Activated CD4-positive, alpha-beta T cell treated with anti-CD3 and anti-CD28 coated beads, Interleukin-2, amount 50 U/mL, for 48 hours (primary cell): ENCODE results near the gene SOX6.

Experiments
- DNase-seq, 2 experiments: peaks; one replicate each; pipeline ENCODE4 v3.0.0-alpha.2; 2020

Gene SOX6

GRCh38 chr11:16363706-16364105, 7.4 kb upstream of the SOX6 start:
- DNase-seq = no peak

GRCh38 chr11:16361108-16361865, 4.9 kb upstream of the SOX6 start:
- no peak for DNase-seq

DNA sequence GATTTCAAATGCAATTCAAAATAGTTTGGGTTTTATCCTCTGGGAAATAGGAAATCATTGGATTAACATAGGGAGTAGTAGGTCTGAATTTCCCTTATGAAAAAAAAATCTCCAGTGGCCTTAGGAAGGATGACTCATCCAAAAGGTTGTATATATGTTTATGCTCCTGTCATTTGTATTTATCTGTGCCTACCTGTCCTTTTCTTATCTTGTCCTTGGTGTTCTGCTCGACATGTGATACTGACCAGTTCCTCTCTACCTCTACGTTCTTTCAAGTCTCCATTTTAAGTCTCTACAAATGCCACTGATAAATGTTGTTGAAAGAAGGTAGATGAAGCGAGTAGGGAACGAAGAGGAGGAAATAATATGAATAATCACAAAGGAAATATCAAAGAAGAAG, 3.0 kb upstream of the SOX6 start:
- no peak for DNase-seq

- DNase-seq = no peak
Observed at GRCh38 chr11:16358726-16359125, 2.4 kb upstream of the SOX6 start.

DNA sequence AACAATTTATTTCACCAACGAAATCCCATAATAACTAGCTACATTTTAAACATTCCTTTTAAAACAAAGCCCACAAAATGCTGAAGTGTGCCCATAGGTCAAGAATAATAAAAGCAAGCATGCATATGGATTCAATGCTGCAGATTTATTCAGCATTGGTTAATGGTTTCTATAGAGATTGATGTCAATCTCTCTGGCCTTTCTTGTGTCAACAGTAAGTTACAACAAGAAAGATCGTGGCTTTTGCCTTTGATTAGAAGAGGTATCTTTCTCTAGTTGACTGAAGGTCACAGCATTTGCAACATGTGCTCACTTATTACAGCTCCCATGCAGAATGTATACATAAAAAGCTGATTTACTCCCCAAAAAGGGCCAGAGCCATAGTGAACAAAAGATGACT, 1.4 kb upstream of the SOX6 start:
- DNase-seq = no peak

DNA sequence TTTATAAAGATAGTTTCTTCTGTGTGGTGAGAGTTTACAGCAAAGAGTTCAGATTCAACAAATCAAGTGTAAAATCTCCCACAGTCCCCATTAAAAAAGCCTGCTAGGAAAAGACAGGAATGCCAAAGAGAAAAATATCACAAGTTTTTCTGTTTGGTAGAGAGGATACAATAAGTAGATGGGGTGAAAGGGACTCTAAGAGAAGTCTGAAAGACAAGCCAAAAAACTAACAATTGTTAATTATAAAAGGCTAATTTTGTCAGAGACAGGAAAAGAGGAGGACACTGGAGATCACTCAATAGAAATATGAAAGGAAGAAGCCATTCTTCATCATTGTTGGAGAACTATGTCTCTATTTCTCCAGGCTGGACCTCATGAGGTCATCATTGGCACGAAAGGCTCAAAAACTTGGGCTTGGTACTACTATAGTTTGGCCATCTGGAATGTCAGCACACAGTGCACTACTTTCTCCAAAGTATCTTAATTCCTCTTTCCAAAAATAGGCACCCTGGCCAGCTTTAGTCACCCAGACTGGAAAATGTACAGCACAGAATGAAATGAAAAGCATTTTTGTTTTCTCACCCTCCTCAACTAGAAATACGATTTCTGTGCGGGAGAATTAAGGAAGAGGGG, 531 bp upstream of the SOX6 start:
- no peak for DNase-seq

GRCh38 chr11:16352707-16353106, 3.6 kb downstream of the SOX6 start:
- DNase-seq = no peak

DNA sequence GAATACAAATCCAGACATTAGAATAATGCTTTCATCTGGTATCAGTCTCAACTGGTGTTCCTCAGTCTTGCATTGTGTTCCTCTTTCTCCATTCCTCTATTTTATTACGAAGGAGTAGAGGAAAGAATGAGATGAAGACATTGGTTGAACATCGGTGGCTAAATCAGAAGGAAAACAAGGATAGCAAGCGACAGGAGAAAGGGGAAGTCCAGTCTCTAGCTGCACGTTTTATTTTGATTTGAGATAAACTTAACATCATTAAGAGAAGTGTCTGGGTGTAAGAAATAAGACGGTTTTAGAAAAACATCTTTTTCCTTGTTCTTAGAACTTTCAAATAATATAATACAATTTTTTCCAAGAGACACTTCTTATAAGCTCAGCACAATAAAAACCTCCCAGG, 6.2 kb downstream of the SOX6 start:
- DNase-seq = no peak

DNA sequence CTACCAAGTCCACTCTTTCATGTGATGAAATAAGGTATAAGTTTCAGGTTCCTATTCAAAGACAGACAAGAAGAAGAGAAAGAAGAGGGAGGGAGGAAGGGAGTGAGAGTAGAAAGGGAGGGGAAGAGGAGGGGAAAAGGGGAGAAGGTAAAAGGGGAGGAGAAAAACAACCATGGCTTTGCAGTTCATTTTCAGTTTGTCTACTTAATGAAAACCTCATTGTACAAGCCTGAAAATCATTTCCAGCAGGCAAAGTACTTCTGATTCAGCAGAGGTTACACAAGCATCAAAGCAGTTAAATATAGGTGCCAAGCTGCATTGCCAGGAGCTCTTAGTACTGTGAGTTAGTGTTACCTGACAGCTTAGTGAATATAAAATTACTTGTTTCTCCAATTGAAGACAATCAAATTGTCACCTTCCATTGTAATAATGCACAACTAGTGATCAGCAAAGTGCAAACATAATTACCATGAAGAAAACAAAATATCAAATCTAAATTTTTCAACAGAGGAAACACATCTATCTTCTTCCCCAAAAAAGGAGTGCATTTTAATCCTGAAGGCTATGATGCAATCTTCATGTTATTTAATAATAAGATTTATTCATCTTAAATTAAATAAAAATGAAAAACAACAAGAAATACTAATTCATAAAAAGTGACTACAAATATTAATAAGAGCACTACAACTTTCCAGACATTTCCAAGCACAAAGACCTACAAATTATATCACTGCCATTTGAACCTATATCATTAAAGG, 8.2 kb downstream of the SOX6 start:
- no peak for DNase-seq

DNA sequence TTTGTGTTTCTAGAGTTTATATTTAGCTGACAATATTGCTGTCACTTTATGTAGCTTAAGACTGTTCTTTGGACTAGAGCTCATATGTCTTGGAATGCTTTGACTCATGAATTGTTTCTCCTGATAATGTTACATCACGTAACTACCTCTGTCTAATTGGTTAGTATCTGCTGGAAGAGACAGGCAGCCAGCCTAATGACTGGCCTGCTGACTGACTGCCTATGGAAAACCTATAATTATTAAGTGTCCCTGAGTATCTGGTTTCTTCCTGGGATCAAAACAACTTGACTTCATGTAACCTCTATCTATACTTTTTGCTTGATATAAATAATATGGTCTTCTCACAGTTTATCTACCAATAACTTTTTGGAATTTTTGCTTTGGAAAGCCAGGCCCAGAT, 9.4 kb downstream of the SOX6 start:
- DNase-seq = no peak

DNA sequence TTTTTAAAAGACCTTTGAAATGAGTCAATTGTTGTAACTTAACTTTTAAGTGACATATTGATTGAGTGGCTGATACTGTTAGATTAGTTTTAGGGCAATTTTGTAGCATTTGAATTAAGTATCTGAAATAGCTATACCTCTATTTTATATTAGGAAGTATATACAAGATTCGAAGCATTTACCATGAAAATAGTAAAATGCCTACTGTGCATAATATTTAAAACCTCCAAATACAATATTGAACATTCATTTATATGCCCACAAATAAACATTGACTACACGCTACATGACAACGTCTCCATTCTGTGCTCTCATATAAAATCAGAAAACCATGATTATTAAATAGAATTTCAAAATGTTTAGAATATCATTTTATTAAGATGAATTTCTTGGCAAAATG, 14.5 kb downstream of the SOX6 start:
- no peak for DNase-seq

DNA sequence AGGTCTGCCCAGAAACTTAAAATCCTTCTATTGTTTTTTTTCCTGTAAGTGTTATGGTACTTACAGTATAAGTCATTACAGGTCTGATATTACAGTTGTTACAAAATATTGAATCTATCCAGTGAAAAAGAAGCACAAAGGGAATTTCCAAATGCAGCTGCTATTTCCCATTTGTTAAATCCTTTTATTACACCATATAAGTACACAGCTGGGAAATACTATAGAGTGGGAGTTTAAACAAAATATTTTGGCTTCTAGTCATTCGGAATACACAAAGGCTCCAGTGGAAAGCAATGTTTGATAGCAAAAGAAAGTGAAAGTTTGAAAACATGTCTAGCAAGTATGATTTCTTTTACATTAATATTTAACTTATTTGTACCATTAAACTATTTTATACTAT, 18.0 kb downstream of the SOX6 start:
- DNase-seq = no peak

- no peak for DNase-seq
Observed at GRCh38 chr11:16337421-16338213, 18.7 kb downstream of the SOX6 start.

DNA sequence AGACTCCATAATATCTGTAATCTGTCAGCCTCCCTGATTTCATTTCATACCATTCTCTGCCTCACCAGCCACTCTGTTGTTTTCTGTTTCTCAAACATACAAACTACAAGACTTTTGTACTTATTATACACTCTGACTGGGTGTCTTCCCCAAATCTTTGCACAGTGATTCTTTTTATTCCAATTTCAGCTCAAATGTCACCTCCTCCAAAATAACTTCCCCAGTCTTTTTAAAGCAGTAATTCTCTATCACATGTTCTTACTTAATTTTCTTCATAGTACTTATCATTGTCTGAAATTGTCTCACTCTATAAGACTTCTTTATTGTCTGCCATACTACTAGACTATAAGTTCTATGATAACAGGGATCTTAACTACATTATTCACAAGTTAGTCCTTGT, 19.6 kb downstream of the SOX6 start:
- no peak for DNase-seq

DNA sequence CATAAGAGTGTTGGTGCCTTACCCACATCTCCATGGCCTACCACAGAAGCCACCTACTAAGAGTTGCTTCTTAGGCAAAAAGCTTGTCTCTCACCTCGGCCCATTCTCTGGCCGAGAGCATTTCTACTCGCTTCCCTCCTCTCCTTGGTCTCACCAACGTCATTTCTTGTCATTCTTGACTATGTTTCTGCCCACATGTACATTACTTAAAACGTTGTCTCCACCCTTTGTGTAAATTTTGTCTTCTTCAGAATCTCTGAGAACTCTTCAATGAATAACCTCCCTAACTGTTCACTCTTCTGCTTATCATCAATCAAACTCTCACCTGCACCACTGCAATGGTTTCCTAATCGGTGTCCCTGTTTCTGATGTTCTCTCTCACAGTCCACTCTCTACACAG, 20.1 kb downstream of the SOX6 start:
- DNase-seq = no peak

DNA sequence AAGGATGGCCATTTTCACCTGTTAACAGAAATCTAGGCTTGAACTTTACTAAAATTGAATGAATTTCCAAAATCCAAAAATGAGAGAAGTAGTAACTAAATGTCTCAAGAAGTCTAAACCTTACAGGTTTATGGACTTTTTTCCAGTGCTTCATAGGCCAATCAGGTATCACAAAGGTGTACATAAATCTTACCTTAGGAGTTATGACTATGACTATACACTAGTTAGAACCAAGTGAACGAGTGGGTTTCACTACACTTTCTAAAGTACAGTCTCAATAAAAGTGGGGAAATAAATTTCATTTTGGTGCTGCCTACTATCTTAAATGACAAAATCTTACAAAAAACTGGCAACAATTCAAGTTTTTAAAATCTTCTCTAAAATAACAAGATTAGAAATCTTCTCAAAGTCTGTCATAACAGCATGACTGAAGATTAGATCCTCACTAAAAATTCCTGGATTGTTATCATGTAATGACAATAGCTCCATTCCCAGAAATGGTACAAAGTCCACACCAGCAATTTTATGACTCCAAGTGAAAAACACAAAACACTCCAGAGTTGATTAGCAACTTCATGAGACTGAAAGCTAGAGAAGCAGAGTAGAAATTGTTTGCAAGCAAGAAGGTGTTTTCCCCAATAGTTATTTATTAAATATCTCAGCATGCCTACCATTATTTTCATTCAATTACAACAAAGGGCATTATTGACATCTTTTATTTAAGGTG, 20.9 kb downstream of the SOX6 start:
- DNase-seq = no peak

DNA sequence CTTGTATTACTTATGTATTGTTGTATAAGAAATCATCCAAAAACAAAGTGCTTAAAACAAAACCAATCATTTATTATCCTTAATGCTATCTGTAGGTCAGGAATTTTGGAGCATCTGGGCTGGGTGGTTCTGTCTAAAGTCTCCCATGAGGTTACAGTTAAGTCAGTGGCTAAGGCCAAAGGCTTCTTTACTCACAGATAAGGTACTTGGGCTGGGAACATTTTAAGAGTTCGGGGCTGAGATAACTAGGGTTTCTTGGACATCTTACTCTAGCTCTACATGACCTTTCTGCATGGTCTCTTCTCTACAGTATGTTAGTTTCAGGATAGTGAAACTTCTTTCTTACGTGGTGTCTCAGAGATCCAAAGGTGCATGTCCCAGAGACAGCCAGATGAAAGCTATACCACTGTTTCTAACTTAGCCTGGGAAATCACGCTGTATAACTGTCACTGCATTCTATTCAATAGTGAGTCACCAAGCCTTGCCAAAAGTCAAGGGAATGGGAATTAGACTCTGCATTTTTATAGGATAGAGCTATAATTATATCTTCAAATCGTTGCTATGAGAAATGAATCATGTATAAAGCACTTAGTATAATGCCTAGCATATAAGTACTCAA, 29.6 kb downstream of the SOX6 start:
- DNase-seq = no peak

- DNase-seq = no peak
Observed at GRCh38 chr11:16322190-16322589, 34.2 kb downstream of the SOX6 start.

GRCh38 chr11:16321148-16321547, 35.2 kb downstream of the SOX6 start:
- no peak for DNase-seq

DNA sequence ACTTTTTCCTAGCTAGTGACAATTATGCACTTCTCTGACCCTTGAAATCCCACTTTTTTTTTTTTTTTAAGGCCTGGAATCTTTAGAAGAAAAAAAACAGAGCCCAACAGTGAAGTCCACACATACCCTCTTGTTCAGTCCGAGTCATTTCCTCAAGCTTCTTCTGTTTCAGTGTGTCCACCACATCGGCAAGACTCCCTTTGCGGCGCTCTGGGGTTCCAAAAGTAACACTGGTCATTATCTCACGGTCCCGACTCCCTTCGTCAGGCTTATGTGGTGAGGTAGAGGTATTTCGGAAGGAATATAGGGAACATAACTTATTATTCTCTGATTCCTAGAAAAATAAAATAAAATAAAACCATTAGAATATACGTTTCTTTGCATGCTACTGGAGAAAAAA, 38.0 kb downstream of the SOX6 start:
- no peak for DNase-seq

DNA sequence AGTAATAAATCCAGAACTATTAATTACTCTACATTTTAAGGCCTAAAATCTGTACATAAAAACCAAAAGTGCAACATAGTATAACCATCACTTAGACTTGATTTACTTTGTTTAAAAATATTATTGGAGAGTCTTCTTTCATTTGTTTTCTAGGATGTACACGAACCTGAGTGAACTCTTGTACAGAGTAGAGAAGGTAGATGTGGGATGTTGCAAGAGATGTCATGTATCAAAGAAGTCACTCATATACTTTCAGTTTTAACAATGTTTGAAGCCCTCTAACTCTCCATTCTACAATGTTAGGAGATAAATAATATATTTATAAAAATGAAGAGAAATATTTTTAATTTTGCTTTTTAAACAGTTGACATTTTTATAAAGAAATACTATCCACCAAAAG, 38.6 kb downstream of the SOX6 start:
- DNase-seq = no peak

DNA sequence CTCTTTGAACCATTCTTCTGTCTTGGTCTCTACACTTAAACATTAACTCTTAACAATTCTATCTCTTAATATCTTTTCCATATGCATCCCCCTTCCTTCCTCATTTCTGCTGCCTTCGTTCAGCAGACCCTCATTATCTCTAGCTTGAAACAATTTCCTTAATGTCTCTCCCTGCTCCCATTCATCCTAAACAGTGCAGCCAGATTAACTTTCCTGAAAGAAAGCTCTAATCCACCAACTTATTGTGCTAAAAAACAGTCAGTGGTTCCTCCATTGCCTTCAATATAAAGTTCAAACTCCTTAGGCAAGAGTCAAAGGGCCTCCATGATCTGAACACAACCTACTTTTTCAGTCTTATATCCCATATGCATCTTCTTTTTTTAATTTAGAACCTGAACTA, 42.5 kb downstream of the SOX6 start:
- no peak for DNase-seq
